ENCODE measurements around the gene LCK. TPM values are rescaled to one million over a fixed set of nuclear protein-coding genes. Genes with fewer than 3 reads are reported as not detected.

The LCK gene
- total and polyA plus RNA-seq, 10 of the 15 experiments (the other 5 are each of a cell fraction or from before 2014, with no cell fraction given), result 31.5 to 173 (median 119) TPM

- no peak for ATAC-seq
- DNase-seq (ENCODE audit: low read depth, low spot score), result no peak
- in situ Hi-C loops (cut with MboI) (no loop called here), intact Hi-C loops (cut with micrococcal nuclease; ENCODE audit: unreplicated experiment) (no loop called here)
- no peak for FAIRE-seq
- no peak overlapping the region for H3K4me2 ChIP-seq (ENCODE audit: control insufficient read depth, insufficient read depth)
- RAD21 ChIA-PET (ENCODE audit: unreplicated experiment), result no interaction called here
- SMC1A ChIA-PET (ENCODE audit: uncharacterized antibody, unreplicated experiment), result interaction anchor here (1.3 to 1.7 kb wide), 3 partner anchors 11 to 42 kb away, joined by 3 to 4 read pairs (median 3); no protein-coding TSS in a partner anchor
- H3K9ac ChIP-seq (ENCODE audit: control insufficient read depth, insufficient read depth, low read length), result no peak overlapping the region
- peaks cover 14% of the 10 kb centered on the region for H3K4me1 ChIP-seq (ENCODE audit: control insufficient read depth, insufficient read depth, low read length)
- CTCF ChIA-PET, result interaction anchor here (1.1 to 1.5 kb wide), 4 partner anchors 8 to 205 kb away, joined by 3 to 7 read pairs (median 4); no protein-coding TSS in a partner anchor
- POLR2A ChIA-PET, result no interaction called here
- H2AFZ ChIP-seq (ENCODE audit: control insufficient read depth, low read depth, low read length), result no peak overlapping the region
- 13% methylated on average over 6 of the region's 6 CpGs for WGBS (ENCODE audit: insufficient coverage, insufficient replicate concordance, low lambda C conversion rate, missing lambda C conversion rate)
- H3K36me3 ChIP-seq (ENCODE audit: control insufficient read depth in 2 of 2, insufficient read depth in 2 of 2, low read length in 1 of 2), result peaks cover 0 to 1% of the 10 kb centered on the region in 2 experiments; a peak in 1 of 4 replicates
- H3K79me2 ChIP-seq (ENCODE audit: control insufficient read depth, insufficient read depth, low read length), result peaks cover 6% of the 10 kb centered on the region
- no peak for TF ChIP-seq ZNF274 (IDR thresholded peaks at IDR 0.05; ENCODE audit: insufficient read depth, insufficient read length)
- 0 out of 2 replicates have a peak, but pooled peaks have one; percentile 26 for TF ChIP-seq IKZF1 (conservative IDR thresholded peaks at IDR 0.05)
- no peaks in the 10 kb centered on the region for H3K27me3 ChIP-seq (replicated peaks in 1 of 2; ENCODE audit: control insufficient read depth in 2 of 2, insufficient read depth in 2 of 2, low read length in 1 of 2)
- H3K27ac ChIP-seq (ENCODE audit: control insufficient read depth, insufficient read depth), result no peak overlapping the region
- BruUV-seq (replicated peaks), result no TSS peak
- H3K4me3 ChIP-seq, result no peak overlapping the region
- no peaks in the 10 kb centered on the region for H3K9me3 ChIP-seq (replicated peaks; ENCODE audit: control insufficient read depth, insufficient read depth, low read length)
- H4K20me1 ChIP-seq (ENCODE audit: control insufficient read depth, insufficient read depth), result no peaks in the 10 kb centered on the region
Measured at GRCh38 chr1:32208469-32208868, 42.6 kb upstream of the LCK start.

DNA sequence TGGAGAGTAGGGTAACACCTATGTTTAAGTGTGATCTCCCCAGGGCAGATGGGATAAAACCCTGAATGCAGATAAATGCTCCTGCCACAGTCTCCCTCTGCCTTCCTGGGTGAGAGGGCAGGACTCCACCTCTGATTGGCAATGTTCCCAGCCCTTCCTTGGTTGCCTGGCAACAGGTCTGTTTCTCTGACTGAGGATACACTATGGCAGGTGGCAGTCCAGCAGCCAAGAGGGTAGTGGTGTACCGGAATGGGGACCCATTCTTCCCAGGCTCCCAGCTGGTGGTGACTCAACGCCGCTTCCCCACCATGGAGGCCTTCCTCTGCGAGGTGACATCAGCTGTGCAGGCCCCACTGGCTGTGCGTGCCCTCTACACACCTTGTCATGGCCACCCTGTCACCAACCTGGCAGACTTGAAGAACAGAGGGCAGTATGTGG lies 42.2 kb upstream of the LCK start, which contains the start of gene DCDC2B:
DCDC2B (plus strand) TSS at position 199 of the 438 bp plus-strand sequence; CDS start at position 204, 5 bp downstream.
- Histone ChIP-seq H3K4me3 (no peak within 1 kb of the TSS), H2AFZ (ENCODE audit: control insufficient read depth, low read depth, low read length) (no peak within 1 kb of the TSS), H3K36me3 (ENCODE audit: control insufficient read depth in 2 of 2, insufficient read depth in 2 of 2, low read length in 1 of 2) (peaks cover 0 to 1% of the 10 kb centered on the region in 2 experiments; a peak in 1 of 4 replicates), H3K9me3 (replicated peaks; ENCODE audit: control insufficient read depth, insufficient read depth, low read length) (no peaks in the 10 kb centered on the region), H3K4me1 (ENCODE audit: control insufficient read depth, insufficient read depth, low read length) (peaks cover 14% of the 10 kb centered on the region), H4K20me1 (ENCODE audit: control insufficient read depth, insufficient read depth) (no peaks in the 10 kb centered on the region), H3K4me2 (ENCODE audit: control insufficient read depth, insufficient read depth) (0 out of 2 replicates have a peak within 1 kb of the TSS, but pooled peaks have one; percentile 11), H3K79me2 (ENCODE audit: control insufficient read depth, insufficient read depth, low read length) (peaks cover 4% of the 10 kb centered on the region), H3K9ac (ENCODE audit: control insufficient read depth, insufficient read depth, low read length) (no peak within 1 kb of the TSS), H3K27ac (ENCODE audit: control insufficient read depth, insufficient read depth) (no peak within 1 kb of the TSS), H3K27me3 (replicated peaks in 1 of 2; ENCODE audit: control insufficient read depth in 2 of 2, insufficient read depth in 2 of 2, low read length in 1 of 2) (no peaks in the 10 kb centered on the region)
- ChIA-PET SMC1A (ENCODE audit: uncharacterized antibody, unreplicated experiment) (interaction anchor here (0.9 to 1.7 kb wide), 2 partner anchors 41 to 107 kb away, joined by 3 to 4 read pairs; no protein-coding TSS in a partner anchor), CTCF (interaction anchor here (1.1 to 2.4 kb wide), 4 partner anchors 12 to 205 kb away, joined by 3 to 9 read pairs (median 5); no protein-coding TSS in a partner anchor), POLR2A (no interaction called here), RAD21 (ENCODE audit: unreplicated experiment) (no interaction called here)
- no TSS peak for BruUV-seq (replicated peaks)
- no peak for TF ChIP-seq ZNF24 (IDR thresholded peaks at IDR 0.05)
- TF ChIP-seq BMI1 (IDR thresholded peaks at IDR 0.05; ENCODE audit: borderline replicate concordance), result 0 out of 2 replicates have a peak, but pooled peaks have one; percentile 27
- in situ Hi-C loops (cut with MboI), result no loop called here
- FAIRE-seq (no peak), ATAC-seq (no peak), DNase-seq (ENCODE audit: low read depth, low spot score) (no peak)
- 89% methylated on average over 5 of the region's 5 CpGs for WGBS (ENCODE audit: insufficient coverage, insufficient replicate concordance, low lambda C conversion rate, missing lambda C conversion rate)
- intact Hi-C loops (cut with micrococcal nuclease; ENCODE audit: unreplicated experiment), result no loop called here
